OCI-LY3 (cell line): Measurements from ENCODE around the gene ASS1.

Experiments used
- H2AFZ ChIP-seq: fragments of 200-600, 300-600 bp; shearing (Covaris generic); 2 replicates; pipeline ENCODE4 v1.6.0; 2014; ENCODE audit warnings: antibody characterized with exemption, low read depth, low read length
- H3K27ac ChIP-seq: fragments of 200-600, 300-600 bp; sonication (generic); 2 replicates; pipeline ENCODE4 v1.5.1; 2014; ENCODE audit warnings: mild to moderate bottlenecking, low read length, moderate library complexity, mixed read lengths
- H3K27me3 ChIP-seq: fragments of 200-600, 300-600 bp; sonication (generic); 2 replicates; pipeline ENCODE4 v1.6.1; 2014; ENCODE audit warnings: low read depth, low read length, mixed read lengths
- H3K36me3 ChIP-seq: fragments of 200-600, 300-600 bp; sonication (generic); replicated peaks from 2 replicates; pipeline ENCODE3; 2014; ENCODE audit warnings: low read depth, low read length, mixed read lengths
- H3K4me1 ChIP-seq: fragments of 300-600, 200-600 bp; sonication (generic); 2 replicates; pipeline ENCODE4 v1.6.1; 2014; ENCODE audit warnings: low read length, mixed read lengths
- H3K4me2 ChIP-seq: fragments of 200-600, 300-600 bp; sonication (generic); 2 replicates; pipeline ENCODE4 v1.6.1; 2014; ENCODE audit warnings: low read length, mixed read lengths
- H3K4me3 ChIP-seq: fragments of 300-600, 200-600 bp; sonication (generic); 2 replicates; pipeline ENCODE4 v1.5.1; 2014; ENCODE audit warnings: antibody characterized with exemption, mild to moderate bottlenecking, low read length, moderate library complexity
- H3K79me2 ChIP-seq: fragments of 300-600, 200-600 bp; shearing (Covaris generic); 2 replicates; pipeline ENCODE4 v1.6.1; 2014; ENCODE audit warnings: mild to moderate bottlenecking, low read length, mixed read lengths
- H3K9ac ChIP-seq: fragments of 300-600, 200-600 bp; shearing (Covaris generic); 2 replicates; pipeline ENCODE4 v1.6.0; 2014; ENCODE audit warnings: mild to moderate bottlenecking, low read length, moderate library complexity
- H3K9me3 ChIP-seq: fragments of 200-600, 300-600 bp; shearing (Covaris generic); 2 replicates; pipeline ENCODE4 v1.6.1; 2014; ENCODE audit warnings: low read length, mixed read lengths; ENCODE audit not compliant: insufficient read depth
- H4K20me1 ChIP-seq: fragments of 200-600, 300-600 bp; sonication (generic); 2 replicates; pipeline ENCODE4 v1.6.1; 2016; ENCODE audit warnings: low read length, mixed read lengths; ENCODE audit not compliant: insufficient read depth
- CTCF ChIP-seq: fragments of 200-600, 300-600 bp; sonication (generic); IDR thresholded peaks from 2 replicates; pipeline ENCODE4 v1.5.1; 2014; ENCODE audit warnings: antibody characterized with exemption, low read length, low read depth
- EZH2phosphoT487 ChIP-seq: fragments of 200-600 bp; shearing (Covaris generic); IDR thresholded peaks from 2 replicates; pipeline ENCODE4 v1.6.1; 2018; ENCODE audit warnings: antibody characterized with exemption, mixed run types, low read depth

ASS1 gene

GRCh38 chr9:130442746-130443455, 1.9 kb upstream of the ASS1 start:
- no peaks in the 10 kb centered on the region for H3K36me3 ChIP-seq
- H3K9me3 ChIP-seq: peaks cover 4% of the 10 kb centered on the region; the same call in 1 of the 2 replicates
- H3K4me3 ChIP-seq: no peak overlapping the region
- H3K27ac ChIP-seq: no peak overlapping the region
- H2AFZ ChIP-seq: no peak overlapping the region
- TF ChIP-seq CTCF (no peak), EZH2phosphoT487 (no peak)
- no peak overlapping the region for H3K9ac ChIP-seq
- no peak overlapping the region for H3K4me2 ChIP-seq
- H4K20me1 ChIP-seq: no peaks in the 10 kb centered on the region
- H3K4me1 ChIP-seq: peaks cover 7% of the 10 kb centered on the region
- no peaks in the 10 kb centered on the region for H3K27me3 ChIP-seq
- no peaks in the 10 kb centered on the region for H3K79me2 ChIP-seq

- no peaks in the 10 kb centered on the region for H3K36me3 ChIP-seq
- TF ChIP-seq CTCF: no peak
- TF ChIP-seq EZH2phosphoT487: no peak
- H3K4me3 ChIP-seq: no peak overlapping the region
- peaks cover 12% of the 10 kb centered on the region for H3K4me1 ChIP-seq
- no peak overlapping the region for H3K4me2 ChIP-seq
- H3K79me2 ChIP-seq: no peaks in the 10 kb centered on the region
- H3K27ac ChIP-seq: no peak overlapping the region
- H3K27me3 ChIP-seq: no peaks in the 10 kb centered on the region
- no peaks in the 10 kb centered on the region for H4K20me1 ChIP-seq
- H3K9me3 ChIP-seq: peaks cover 4% of the 10 kb centered on the region; the same call in 1 of the 2 replicates
- H3K9ac ChIP-seq: no peak overlapping the region
- H2AFZ ChIP-seq: no peak overlapping the region
These were observed 1.3 kb upstream of the ASS1 start for GRCh38 chr9:130443456-130443801.

- Histone ChIP-seq H3K4me1 (peaks cover 18% of the 10 kb centered on the region), H3K79me2 (no peaks in the 10 kb centered on the region), H3K36me3 (no peaks in the 10 kb centered on the region), H3K9me3 (peaks cover 4% of the 10 kb centered on the region; the same call in 1 of the 2 replicates), H3K9ac (no peak overlapping the region), H3K27me3 (no peaks in the 10 kb centered on the region), H2AFZ (no peak overlapping the region), H3K27ac (no peak overlapping the region), H3K4me3 (no peak overlapping the region), H3K4me2 (no peak overlapping the region), H4K20me1 (no peaks in the 10 kb centered on the region)
- TF ChIP-seq CTCF (no peak), EZH2phosphoT487 (no peak)
These were observed 795 bp upstream of the ASS1 start for GRCh38 chr9:130443840-130444492.

- Histone ChIP-seq H4K20me1 (no peaks in the 10 kb centered on the region), H3K4me3 (no peak overlapping the region), H3K36me3 (no peaks in the 10 kb centered on the region), H3K4me1 (peaks cover 19% of the 10 kb centered on the region), H3K4me2 (no peak overlapping the region), H2AFZ (no peak overlapping the region), H3K27me3 (no peaks in the 10 kb centered on the region), H3K79me2 (no peaks in the 10 kb centered on the region), H3K9ac (no peak overlapping the region), H3K9me3 (peaks cover 4% of the 10 kb centered on the region; the same call in 1 of the 2 replicates), H3K27ac (no peak overlapping the region)
- TF ChIP-seq EZH2phosphoT487 (no peak), CTCF (no peak)
These were observed 665 bp downstream of the ASS1 start for GRCh38 chr9:130445268-130445983.
